Parathyroid adenoma (tissue), 2 donors: ENCODE results near the gene OR4A5.
"Not testable (repeated sequence)": the region's sequence is repeated elsewhere in the genome, so short reads cannot be mapped to it uniquely, and the experiment has no call there.

Source experiments
- H2AFZ ChIP-seq: fragments of 300-600 bp; sonication (generic); one replicate; pipeline ENCODE4 v1.7.0; 2017; ENCODE audit warnings: antibody characterized with exemption, mild to moderate bottlenecking
- H3K27ac ChIP-seq: fragments of 300-600 bp; sonication (generic); one replicate; pipeline ENCODE4 v1.7.0; 2017
- H3K27me3 ChIP-seq: fragments of 300-600 bp; sonication (generic); one replicate; pipeline ENCODE4 v1.7.0; 2017; ENCODE audit warnings: low read length; ENCODE audit not compliant: control insufficient read depth, insufficient read depth
- H3K36me3 ChIP-seq: fragments of 300-600 bp; sonication (generic); one replicate; pipeline ENCODE4 v1.7.0; 2017; ENCODE audit warnings: low read length; ENCODE audit not compliant: control insufficient read depth, insufficient read depth
- H3K4me1 ChIP-seq: fragments of 300-600 bp; sonication (generic); one replicate; pipeline ENCODE4 v1.7.0; 2017; ENCODE audit warnings: control low read depth
- H3K4me2 ChIP-seq: fragments of 300-600 bp; sonication (generic); one replicate; pipeline ENCODE4 v1.7.0; 2017; ENCODE audit warnings: low read length
- H3K4me3 ChIP-seq: fragments of 300-600 bp; sonication (generic); one replicate; pipeline ENCODE4 v1.7.0; 2017; ENCODE audit warnings: low read depth, low read length
- H3K79me2 ChIP-seq: fragments of 300-600 bp; sonication (generic); one replicate; pipeline ENCODE4 v1.7.0; 2017; ENCODE audit warnings: control low read depth
- H3K9ac ChIP-seq: fragments of 300-600 bp; sonication (generic); one replicate; pipeline ENCODE4 v1.7.0; 2017; ENCODE audit warnings: mild to moderate bottlenecking
- H3K9me3 ChIP-seq: fragments of 300-600 bp; sonication (generic); one replicate; pipeline ENCODE4 v1.7.0; 2017; ENCODE audit warnings: low read length; ENCODE audit not compliant: control insufficient read depth
- donor health status: primary hyperparathyroidism.

OR4A5 gene, protein sequence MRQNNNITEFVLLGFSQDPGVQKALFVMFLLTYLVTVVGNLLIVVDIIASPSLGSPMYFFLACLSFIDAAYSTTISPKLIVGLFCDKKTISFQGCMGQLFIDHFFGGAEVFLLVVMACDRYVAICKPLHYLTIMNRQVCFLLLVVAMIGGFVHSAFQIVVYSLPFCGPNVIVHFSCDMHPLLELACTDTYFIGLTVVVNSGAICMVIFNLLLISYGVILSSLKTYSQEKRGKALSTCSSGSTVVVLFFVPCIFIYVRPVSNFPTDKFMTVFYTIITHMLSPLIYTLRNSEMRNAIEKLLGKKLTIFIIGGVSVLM

DNA sequence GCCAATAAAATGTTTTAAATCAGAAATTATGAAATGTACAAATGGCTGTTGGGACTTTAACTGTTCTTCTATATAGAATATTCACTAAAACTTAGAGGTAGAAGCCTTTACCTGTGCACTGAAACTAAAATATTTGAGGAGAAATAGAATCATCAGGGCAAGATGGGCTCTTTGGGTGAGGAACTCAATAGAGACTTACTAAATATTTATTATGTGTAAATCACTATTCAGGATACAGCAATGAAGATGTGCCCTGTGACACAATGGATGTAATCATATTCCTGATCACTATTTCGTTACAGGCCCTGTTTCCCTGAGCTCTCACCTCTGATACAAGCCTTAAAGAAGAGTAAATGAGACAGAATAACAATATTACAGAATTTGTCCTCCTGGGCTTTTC lies at the start of gene OR4A5:
Gene OR4A5, plus strand, starts transcription at position 301 of the 400 bp plus-strand sequence. Its CDS starts 53 bp downstream, at position 354.
- H3K9me3 ChIP-seq: not testable (repeated sequence)

DNA sequence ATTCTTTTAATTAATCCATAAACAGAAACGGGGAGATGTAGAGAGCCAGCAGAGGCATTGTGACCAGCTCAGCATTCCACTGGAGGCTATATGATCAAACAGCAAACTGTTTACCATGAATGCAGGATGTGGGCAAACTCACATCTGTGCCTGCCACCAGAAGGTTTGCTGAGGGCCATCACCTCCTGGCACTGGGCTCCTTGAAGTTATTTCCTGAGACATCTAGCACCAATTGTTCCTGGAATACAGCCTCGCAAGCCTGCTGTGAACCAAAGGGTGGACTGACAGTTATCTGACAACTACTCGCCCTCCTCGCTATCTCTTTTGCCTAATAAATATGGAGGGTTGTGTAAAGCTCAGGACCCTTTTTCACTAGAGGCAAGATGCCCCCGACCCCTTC lies 13.5 kb downstream of the OR4A5 start:
- H3K9ac ChIP-seq, H3K4me1 ChIP-seq, H3K27me3 ChIP-seq, H3K79me2 ChIP-seq, H3K4me3 ChIP-seq, H2AFZ ChIP-seq, H3K9me3 ChIP-seq, H3K4me2 ChIP-seq, H3K27ac ChIP-seq, H3K36me3 ChIP-seq: not testable (repeated sequence)

More for the DNA sequence above, at the start of gene OR4A5:
- H3K27ac ChIP-seq, H3K4me3 ChIP-seq, H3K4me1 ChIP-seq, H3K36me3 ChIP-seq, H2AFZ ChIP-seq, H3K9ac ChIP-seq, H3K4me2 ChIP-seq, H3K79me2 ChIP-seq, H3K27me3 ChIP-seq: not testable (repeated sequence)
